ENCODE results near the gene TTC23L. TPM values are rescaled to one million over a fixed set of nuclear protein-coding genes. Genes with fewer than 3 reads are reported as not detected.
"Not testable (repeated sequence)": the region's sequence is repeated elsewhere in the genome, so short reads cannot be mapped to it uniquely, and the experiment has no call there.

TTC23L gene
- total RNA-seq, 4 donors from 2014 or later = 0.38 to 3.2 (median 0.94) TPM

GRCh38 chr5:34915856-34916192 is 76.9 kb downstream of the TTC23L start:
- WGBS, 2 donors = 0 to 2% methylated on average over 20 of the region's 20 CpGs
- DNase-seq (ENCODE audit: low spot score in 2 of 2) = no peak
- peak overlapping the region; percentile 98 for H3K4me3 ChIP-seq (ENCODE audit: low read depth, poor library complexity, severe bottlenecking)
- TF ChIP-seq POLR2A (IDR thresholded peaks at IDR 0.05) (no peak), CTCF (IDR thresholded peaks at IDR 0.05) (no peak)
- intact Hi-C loops (cut with DNase I; ENCODE audit: low total_unique reads) = no loop called here

GRCh38 chr5:34916518-34916917 is 77.6 kb downstream of the TTC23L start:
- no peak for DNase-seq (ENCODE audit: low spot score in 2 of 2)
- 18 to 30% methylated on average over 6 of the region's 6 CpGs for WGBS, 2 donors
- intact Hi-C loops (cut with DNase I; ENCODE audit: low total_unique reads) = no loop called here
- peak overlapping the region; percentile 98 for H3K4me3 ChIP-seq (ENCODE audit: low read depth, poor library complexity, severe bottlenecking)
- TF ChIP-seq POLR2A (IDR thresholded peaks at IDR 0.05) (no peak), CTCF (IDR thresholded peaks at IDR 0.05) (no peak)

GRCh38 chr5:34918025-34918424 is 79.1 kb downstream of the TTC23L start:
- TF ChIP-seq CTCF (IDR thresholded peaks at IDR 0.05) (no peak), POLR2A (IDR thresholded peaks at IDR 0.05) (no peak)
- intact Hi-C loops (cut with DNase I; ENCODE audit: low total_unique reads) = no loop called here
- DNase-seq (ENCODE audit: low spot score in 2 of 2) = no peak
- 76 to 77% methylated on average over 4 of the region's 4 CpGs for WGBS, 2 donors
- H3K4me3 ChIP-seq (ENCODE audit: low read depth, poor library complexity, severe bottlenecking) = no peak overlapping the region

- TF ChIP-seq POLR2A (IDR thresholded peaks at IDR 0.05) (no peak), CTCF (IDR thresholded peaks at IDR 0.05) (no peak)
- intact Hi-C loops (cut with DNase I; ENCODE audit: low total_unique reads) = no loop called here
- H3K4me3 ChIP-seq (ENCODE audit: low read depth, poor library complexity, severe bottlenecking) = no peak overlapping the region
- no peak for DNase-seq (ENCODE audit: low spot score in 2 of 2)
- 86% methylated on average over 4 of the region's 4 CpGs for WGBS, 2 donors
These were observed 80.1 kb downstream of the TTC23L start for GRCh38 chr5:34919077-34919476.

- DNase-seq (ENCODE audit: low spot score in 2 of 2); H3K4me3 ChIP-seq (ENCODE audit: low read depth, poor library complexity, severe bottlenecking); intact Hi-C loops (cut with DNase I; ENCODE audit: low total_unique reads): not testable (repeated sequence)
- 95 to 96% methylated on average over 9 of the region's 9 CpGs for WGBS, 2 donors
These were observed 84.3 kb downstream of the TTC23L start for GRCh38 chr5:34923256-34923655.

- intact Hi-C loops (cut with DNase I; ENCODE audit: low total_unique reads) = no loop called here
- 31 to 32% methylated on average over 3 of the region's 3 CpGs for WGBS, 2 donors
- H3K4me3 ChIP-seq (ENCODE audit: low read depth, poor library complexity, severe bottlenecking) = no peak overlapping the region
- DNase-seq (ENCODE audit: low spot score in 2 of 2) = no peak
- no peak for TF ChIP-seq POLR2A (IDR thresholded peaks at IDR 0.05)
- no peak for TF ChIP-seq CTCF (IDR thresholded peaks at IDR 0.05)
These were observed 84.9 kb downstream of the TTC23L start for GRCh38 chr5:34923694-34924461.

Data from lower leg skin (tissue), 4 donors.